Esophagus squamous epithelium (tissue), 5 donors: ENCODE data around the gene DCTN4. TPM values are rescaled to one million over a fixed set of nuclear protein-coding genes. Genes with fewer than 3 reads are reported as not detected.

ENCODE experiments used
- DNase-seq: peaks from one replicate; lab custom pipeline; 2025; lab: John Stamatoyannopoulos, UW
- H3K27ac ChIP-seq, 4 donors: fragments of 200-600 bp; sonication (generic); one replicate each; pipeline ENCODE4 v1.5.1; 2016 to 2019; ENCODE audit warnings: mild to moderate bottlenecking in 1 of 4
- H3K27me3 ChIP-seq, 4 donors: fragments of 200-600 bp; sonication (generic); 1 replicate in 3 of 4; 2 replicates in 1 of 4; pipeline versions ENCODE4 v1.5.1 to v1.6.0; 2017 to 2021; ENCODE audit warnings: antibody characterized with exemption in 1 of 4
- H3K36me3 ChIP-seq, 3 donors: fragments of 200-600 bp; sonication (generic); one replicate each; pipeline ENCODE4 v1.5.1; 2016 to 2019
- H3K4me1 ChIP-seq, 3 donors: fragments of 200-600 bp; sonication (generic); one replicate each; pipeline ENCODE4 v1.5.1; 2017 to 2019
- H3K4me3 ChIP-seq, 4 donors: fragments of 200-600 bp; sonication (generic); 1 replicate in 3 of 4; 2 replicates in 1 of 4; pipeline ENCODE4 v1.5.1; 2016 to 2019; ENCODE audit warnings: mild to moderate bottlenecking in 2 of 4, moderate library complexity in 1 of 4
- H3K9me3 ChIP-seq, 3 donors: fragments of 200-600 bp; sonication (generic); one replicate each; pipeline ENCODE4 v1.5.1; 2016 to 2019
- CTCF ChIP-seq, 6 experiments: fragments of 450-650 bp in 4 of 6; fragments of 200-600 bp in 2 of 6; sonication (generic) in 2 of 6; IDR thresholded peaks; one replicate each; pipeline ENCODE4 v1.5.1; 2016 to 2019; ENCODE audit warnings: antibody characterized with exemption in 6 of 6, mild to moderate bottlenecking in 4 of 6, moderate library complexity in 4 of 6
- POLR2A ChIP-seq, 4 donors: fragments of 450-650 bp; IDR thresholded peaks; one replicate each; pipeline ENCODE4 v1.6.1; 2017; ENCODE audit warnings: antibody characterized with exemption in 4 of 4, mild to moderate bottlenecking in 4 of 4, moderate library complexity in 3 of 4
- WGBS, 2 donors: methylation state at CpG; one replicate each; pipeline ENCODE4 v1.1.5; 2018; 5-methylcytosine and 5-hydroxymethylcytosine counted together
- intact Hi-C: fragments of 100-400 bp; cut with DNase I; formaldehyde crosslinking; loops from one replicate; pipeline ENCODE4 v1.15.0; 2022
- total RNA-seq, 4 donors: library from RNA; depleted of rRNA; stranded (reverse); fragments of >200 nt; gene quantifications; one replicate each; pipeline ENCODE4 v1.1.0, GENCODE V29; 2016
- donor health status: DM: yes; HTN: yes; CAD: no.

The DCTN4 gene
- total RNA-seq, 4 donors from 2014 or later: 31.8 to 50.2 (median 36.8) TPM

GRCh38 chr5:150782850-150783249, 24.0 kb upstream of the DCTN4 start:
- no peaks in the 10 kb centered on the region for H3K27me3 ChIP-seq
- TF ChIP-seq POLR2A (IDR thresholded peaks at IDR 0.05) (no peak), CTCF (IDR thresholded peaks at IDR 0.05) (no peak)
- H3K4me1 ChIP-seq: peaks cover 45 to 93% (median 68%) of the 10 kb centered on the region in 3 donors
- intact Hi-C loops: no loop called here
- no peaks in the 10 kb centered on the region for H3K9me3 ChIP-seq
- peak overlapping the region in 2 of 4 donors; percentile 17 to 87 for H3K4me3 ChIP-seq
- peak overlapping the region; percentile 86 to 97 (median 93) for H3K27ac ChIP-seq
- DNase-seq: no peak
- no peaks in the 10 kb centered on the region for H3K36me3 ChIP-seq
- 33 to 54% methylated on average over 3 of the region's 3 CpGs for WGBS, 2 donors

GRCh38 chr5:150781706-150782614, 23.1 kb upstream of the DCTN4 start:
- Histone ChIP-seq H3K36me3 (no peaks in the 10 kb centered on the region), H3K27ac (peak overlapping the region; percentile 86 to 97 (median 93)), H3K4me1 (peaks cover 45 to 87% (median 67%) of the 10 kb centered on the region in 3 donors), H3K4me3 (peak overlapping the region in 3 of 4 donors; percentile 11 to 87 (median 79)), H3K9me3 (no peaks in the 10 kb centered on the region), H3K27me3 (no peaks in the 10 kb centered on the region)
- DNase-seq: no peak
- intact Hi-C loops: no loop called here
- no peak for TF ChIP-seq CTCF (IDR thresholded peaks at IDR 0.05)
- peak in 3 of 4 donors; percentile 11 to 60 (median 59) for TF ChIP-seq POLR2A (IDR thresholded peaks at IDR 0.05)
- WGBS, 2 donors: 34 to 46% methylated on average over 4 to 8 of the region's 10 CpGs

- H3K4me1 ChIP-seq: peaks cover 45 to 81% (median 64%) of the 10 kb centered on the region in 3 donors
- H3K27ac ChIP-seq: peak overlapping the region; percentile 86 to 97 (median 93)
- no peaks in the 10 kb centered on the region for H3K36me3 ChIP-seq
- no peaks in the 10 kb centered on the region for H3K27me3 ChIP-seq
- H3K9me3 ChIP-seq: no peaks in the 10 kb centered on the region
- 32 to 59% methylated on average over 5 of the region's 5 CpGs for WGBS, 2 donors
- no peak for DNase-seq
- H3K4me3 ChIP-seq: peak overlapping the region in 3 of 4 donors; percentile 76 to 87 (median 79)
- intact Hi-C loops: no loop called here
- TF ChIP-seq POLR2A (IDR thresholded peaks at IDR 0.05): no peak
- no peak for TF ChIP-seq CTCF (IDR thresholded peaks at IDR 0.05)
These were observed 22.0 kb upstream of the DCTN4 start for GRCh38 chr5:150780816-150781221.

GRCh38 chr5:150780187-150780692, 21.4 kb upstream of the DCTN4 start:
- no peak for DNase-seq
- no peaks in the 10 kb centered on the region for H3K27me3 ChIP-seq

More at GRCh38 chr5:150780187-150780692, 21.4 kb upstream of the DCTN4 start:
- H3K36me3 ChIP-seq: no peaks in the 10 kb centered on the region
- TF ChIP-seq POLR2A (IDR thresholded peaks at IDR 0.05) (peak in 2 of 4 donors; percentile 43 to 58), CTCF (IDR thresholded peaks at IDR 0.05) (no peak)
- H3K4me3 ChIP-seq: peak overlapping the region in 3 of 4 donors; percentile 76 to 87 (median 79)
- no peaks in the 10 kb centered on the region for H3K9me3 ChIP-seq
- 36 to 49% methylated on average over 3 to 4 of the region's 6 CpGs for WGBS, 2 donors
- intact Hi-C loops: no loop called here
- H3K27ac ChIP-seq: peak overlapping the region; percentile 86 to 97 (median 93)
- H3K4me1 ChIP-seq: peaks cover 45 to 75% (median 64%) of the 10 kb centered on the region in 3 donors
